SJSA1 (cell line): ENCODE measurements around the gene CHI3L1. TPM values are rescaled to one million over a fixed set of nuclear protein-coding genes. Genes with fewer than 3 reads are reported as not detected.

Experiments used
- DNase-seq, 2 experiments: peaks; one replicate each; pipeline ENCODE4 v3.0.0-alpha.2; 2015 to 2020; ENCODE audit warnings: low spot score in 2 of 2, low read depth in 1 of 2
- H3K27ac ChIP-seq: fragments of 250-450 bp; sonication (Bioruptor Pico); 2 replicates; pipeline ENCODE4 v1.5.1; 2020; ENCODE audit warnings: mild to moderate bottlenecking, moderate library complexity
- H3K27me3 ChIP-seq: fragments of 250-450 bp; sonication (Bioruptor Pico); replicated peaks from 2 replicates; pipeline ENCODE4 v1.5.1; 2020; ENCODE audit warnings: mild to moderate bottlenecking, moderate library complexity
- H3K36me3 ChIP-seq: fragments of 250-450 bp; sonication (Bioruptor Pico); 2 replicates; pipeline ENCODE4 v1.5.1; 2020; ENCODE audit warnings: mild to moderate bottlenecking
- H3K4me1 ChIP-seq: fragments of 250-450 bp; sonication (Bioruptor Pico); replicated peaks from 2 replicates; pipeline ENCODE4 v1.6.1; 2021; ENCODE audit warnings: mild to moderate bottlenecking
- H3K4me3 ChIP-seq: fragments of 250-450 bp; sonication (Bioruptor Pico); 2 replicates; pipeline ENCODE4 v1.5.1; 2020; ENCODE audit warnings: mild to moderate bottlenecking
- H3K9me3 ChIP-seq: fragments of 250-450 bp; sonication (Bioruptor Pico); replicated peaks from 2 replicates; pipeline ENCODE4 v1.5.1; 2020; ENCODE audit warnings: mild to moderate bottlenecking
- total RNA-seq: library from RNA; depleted of rRNA; stranded (reverse); fragments of >200 nt; shearing (Covaris generic); gene quantifications from 2 replicates; pipeline ENCODE4 v1.2.3, GENCODE V29; 2014

The CHI3L1 gene
- total RNA-seq, 1 experiment from 2014 or later: not detected

DNA sequence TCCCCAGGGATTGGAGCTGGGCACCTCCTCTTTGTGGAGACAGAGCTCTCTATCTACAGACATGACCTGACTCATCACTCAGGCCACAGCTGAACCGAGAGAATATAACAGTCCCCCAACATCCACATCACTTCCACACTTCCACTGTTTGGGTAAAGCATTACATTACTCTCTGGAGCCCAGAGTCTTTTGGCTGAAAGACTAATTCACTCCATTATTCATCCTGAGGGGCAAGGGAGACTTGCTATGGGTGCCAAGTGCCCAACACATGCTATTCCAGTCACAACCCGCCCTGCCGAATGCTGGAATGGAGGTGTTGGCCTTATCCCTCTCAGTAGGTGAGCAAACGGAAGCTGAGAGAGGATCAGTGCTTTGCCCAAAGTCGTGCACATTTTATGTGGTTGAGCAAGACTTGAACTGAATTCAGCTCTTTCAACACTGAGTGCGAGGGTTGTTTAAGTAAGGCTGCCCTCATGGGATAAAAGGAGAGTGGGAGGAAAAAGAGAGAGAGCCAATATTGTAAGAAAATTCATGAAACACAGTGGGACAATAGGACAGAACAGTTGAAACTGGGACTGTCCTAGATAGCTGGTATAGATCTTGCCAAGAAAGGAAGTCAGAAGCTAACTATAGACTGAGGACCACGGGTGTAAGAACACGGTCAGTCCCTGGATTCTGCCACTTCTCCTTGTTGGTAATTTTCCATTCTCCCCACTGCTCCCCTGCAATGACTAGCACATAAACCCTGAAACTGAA lies 13.5 kb upstream of the CHI3L1 start:
- no peaks in the 10 kb centered on the region for H3K36me3 ChIP-seq
- H3K9me3 ChIP-seq: no peaks in the 10 kb centered on the region
- peaks cover 22% of the 10 kb centered on the region for H3K27me3 ChIP-seq
- no peak overlapping the region for H3K27ac ChIP-seq
- DNase-seq: no peak
- no peak overlapping the region for H3K4me3 ChIP-seq
- H3K4me1 ChIP-seq: no peaks in the 10 kb centered on the region

DNA sequence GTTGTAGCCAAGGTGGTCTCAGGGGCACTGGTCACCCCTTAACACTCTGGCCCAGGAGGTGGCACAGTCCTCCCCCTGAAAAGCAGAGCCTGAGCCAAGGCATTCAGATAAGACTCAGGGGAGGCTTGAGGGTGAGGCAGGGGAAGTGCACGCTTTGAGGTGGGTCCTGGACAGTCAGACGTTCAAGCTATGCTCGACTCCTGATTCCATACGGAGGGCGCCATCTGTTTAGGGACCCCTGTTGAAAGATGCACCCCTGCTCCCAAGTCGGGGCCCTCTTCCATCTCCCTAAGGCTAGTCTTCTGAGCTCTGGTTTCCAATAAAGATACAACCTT lies 12.9 kb upstream of the CHI3L1 start:
- H3K27me3 ChIP-seq: peaks cover 20% of the 10 kb centered on the region
- H3K9me3 ChIP-seq: no peaks in the 10 kb centered on the region
- H3K4me1 ChIP-seq: no peaks in the 10 kb centered on the region
- no peak overlapping the region for H3K4me3 ChIP-seq
- no peak for DNase-seq
- H3K36me3 ChIP-seq: no peaks in the 10 kb centered on the region
- no peak overlapping the region for H3K27ac ChIP-seq

DNA sequence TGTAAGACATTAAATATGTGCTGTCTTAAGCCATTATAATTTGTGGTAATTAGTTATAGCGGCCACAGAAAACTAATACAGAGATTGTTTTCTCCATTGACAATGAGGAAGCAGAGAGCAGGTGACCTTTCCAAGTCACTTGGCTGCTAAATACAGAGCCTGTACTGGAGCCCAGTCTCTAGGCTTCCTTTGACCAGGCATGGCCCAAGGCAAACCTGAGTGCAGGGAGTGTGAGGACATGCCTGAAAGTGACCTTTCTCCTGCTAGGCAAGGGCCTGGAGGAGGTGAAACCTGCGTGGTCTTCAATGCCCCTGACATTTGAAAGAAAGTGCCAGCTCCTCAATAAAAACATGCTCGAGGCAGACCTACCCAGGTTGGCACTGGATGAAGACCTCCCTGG lies 12.5 kb upstream of the CHI3L1 start:
- peaks cover 19% of the 10 kb centered on the region for H3K27me3 ChIP-seq
- DNase-seq: no peak
- H3K36me3 ChIP-seq: no peaks in the 10 kb centered on the region
- no peaks in the 10 kb centered on the region for H3K9me3 ChIP-seq
- no peaks in the 10 kb centered on the region for H3K4me1 ChIP-seq
- no peak overlapping the region for H3K27ac ChIP-seq
- H3K4me3 ChIP-seq: no peak overlapping the region

GRCh38 chr1:203197625-203198024 lies 11.1 kb upstream of the CHI3L1 start:
- Histone ChIP-seq H3K36me3 (no peaks in the 10 kb centered on the region), H3K27me3 (peaks cover 15% of the 10 kb centered on the region; the same call in 1 of the 2 replicates), H3K9me3 (no peaks in the 10 kb centered on the region), H3K4me3 (no peak overlapping the region), H3K4me1 (no peaks in the 10 kb centered on the region), H3K27ac (no peak overlapping the region)
- DNase-seq: no peak

DNA sequence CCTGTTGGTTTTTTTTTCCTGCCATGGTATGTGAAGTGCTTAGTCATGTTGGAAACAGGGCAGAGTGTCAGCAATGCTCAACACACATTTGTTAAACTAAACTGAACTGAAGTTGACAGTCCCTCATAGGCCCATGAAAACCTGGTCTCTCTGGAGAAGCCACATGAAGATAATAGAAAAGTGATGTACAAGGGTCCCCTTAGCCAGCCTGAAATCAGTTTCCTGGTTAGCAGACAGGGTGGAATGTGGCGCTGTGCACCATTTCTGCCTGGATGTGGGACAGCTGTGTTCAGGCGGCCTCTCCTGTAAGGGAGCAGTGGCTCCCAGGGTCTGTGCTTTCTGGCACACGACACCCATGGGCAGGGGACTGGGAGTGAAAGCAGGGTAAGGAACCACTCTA lies 9.9 kb upstream of the CHI3L1 start:
- Histone ChIP-seq H3K4me3 (no peak overlapping the region), H3K9me3 (no peaks in the 10 kb centered on the region), H3K27me3 (peaks cover 15% of the 10 kb centered on the region; the same call in 1 of the 2 replicates), H3K36me3 (no peaks in the 10 kb centered on the region), H3K27ac (no peak overlapping the region), H3K4me1 (no peaks in the 10 kb centered on the region)
- DNase-seq: no peak

DNA sequence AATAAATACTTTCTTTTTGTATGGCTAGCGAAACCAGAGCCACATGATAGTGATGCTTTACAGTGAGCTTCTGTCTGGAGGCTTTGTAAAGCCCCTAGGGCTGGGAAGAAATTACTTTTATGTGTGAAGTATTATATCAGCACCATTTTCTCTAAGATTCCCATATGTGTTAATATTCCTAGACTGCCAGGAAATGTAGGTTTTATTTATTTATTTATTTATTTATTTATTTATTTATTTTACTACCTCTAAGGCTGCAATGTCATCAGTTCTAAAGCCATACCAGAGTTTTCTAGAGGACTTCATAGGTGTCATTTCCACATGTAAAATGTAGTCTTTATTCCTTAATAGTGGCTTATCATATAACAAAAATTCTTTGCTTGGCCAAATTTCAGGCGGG lies 4.4 kb upstream of the CHI3L1 start:
- Histone ChIP-seq H3K4me1 (no peaks in the 10 kb centered on the region), H3K9me3 (no peaks in the 10 kb centered on the region), H3K36me3 (no peaks in the 10 kb centered on the region), H3K27me3 (peaks cover 7% of the 10 kb centered on the region), H3K4me3 (no peak overlapping the region), H3K27ac (no peak overlapping the region)
- no peak for DNase-seq

- Histone ChIP-seq H3K4me1 (no peaks in the 10 kb centered on the region), H3K9me3 (no peaks in the 10 kb centered on the region), H3K27me3 (peaks cover 7% of the 10 kb centered on the region), H3K36me3 (no peaks in the 10 kb centered on the region), H3K27ac (no peak overlapping the region), H3K4me3 (no peak overlapping the region)
- DNase-seq: no peak
Observed at GRCh38 chr1:203189951-203190352, 3.4 kb upstream of the CHI3L1 start.

- Histone ChIP-seq H3K27ac (no peak overlapping the region), H3K36me3 (no peaks in the 10 kb centered on the region), H3K27me3 (peaks cover 7% of the 10 kb centered on the region), H3K9me3 (no peaks in the 10 kb centered on the region), H3K4me3 (no peak overlapping the region), H3K4me1 (no peaks in the 10 kb centered on the region)
- no peak for DNase-seq
Observed at GRCh38 chr1:203188686-203189232, 2.3 kb upstream of the CHI3L1 start.

DNA sequence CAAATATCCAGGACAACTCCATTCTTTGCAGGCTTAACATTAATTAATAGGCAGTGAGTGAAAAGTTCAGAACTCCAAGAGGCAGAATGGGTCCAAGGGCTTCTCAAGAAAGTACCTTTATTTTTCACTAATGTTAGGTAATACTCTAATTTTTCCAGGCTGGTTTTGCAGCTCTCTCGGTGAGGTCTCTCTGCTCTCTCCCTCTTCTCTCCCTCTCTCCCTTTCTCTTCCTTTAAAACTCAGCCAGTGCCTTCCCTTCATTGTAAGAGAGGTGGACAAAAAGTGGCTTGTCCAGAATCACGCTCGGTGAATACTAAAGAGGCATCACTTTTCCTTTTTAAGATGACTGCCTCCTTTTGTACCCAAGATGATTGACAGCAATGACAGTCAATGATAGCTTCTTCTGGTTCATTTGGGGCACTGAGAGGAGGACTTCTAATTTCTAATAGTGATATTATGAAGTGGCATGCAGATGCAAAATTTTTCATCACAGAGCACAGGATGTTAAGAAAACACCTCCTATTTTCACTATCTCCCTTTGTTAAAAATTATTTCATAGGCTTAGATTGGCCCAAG lies 1.3 kb upstream of the CHI3L1 start:
- Histone ChIP-seq H3K36me3 (no peaks in the 10 kb centered on the region), H3K4me3 (no peak overlapping the region), H3K27ac (no peak overlapping the region), H3K9me3 (no peaks in the 10 kb centered on the region), H3K27me3 (peaks cover 7% of the 10 kb centered on the region), H3K4me1 (no peaks in the 10 kb centered on the region)
- no peak for DNase-seq

GRCh38 chr1:203187304-203187685 lies 791 bp upstream of the CHI3L1 start:
- Histone ChIP-seq H3K4me3 (no peak overlapping the region), H3K9me3 (no peaks in the 10 kb centered on the region), H3K4me1 (no peaks in the 10 kb centered on the region), H3K27ac (no peak overlapping the region), H3K36me3 (no peaks in the 10 kb centered on the region), H3K27me3 (peaks cover 7% of the 10 kb centered on the region)
- no peak for DNase-seq

DNA sequence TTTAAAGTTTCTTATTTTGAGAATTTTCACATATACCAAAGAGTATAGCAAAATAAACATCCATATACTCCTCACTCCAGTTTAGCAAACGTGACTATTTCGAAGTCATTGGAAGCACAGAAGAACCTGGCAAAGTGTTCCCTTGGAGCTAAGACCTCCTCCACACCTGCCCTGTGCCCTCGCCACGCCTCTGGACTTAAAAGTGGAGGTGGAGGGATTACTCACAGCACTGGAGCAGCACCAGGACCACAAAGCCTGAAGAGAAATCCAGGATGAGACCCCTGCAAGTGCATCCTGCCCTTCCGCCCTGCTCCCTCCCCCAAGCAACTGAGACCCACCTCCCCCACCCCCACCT lies 436 bp downstream of the CHI3L1 start:
- H3K4me3 ChIP-seq: no peak overlapping the region

GRCh38 chr1:203185585-203185984 lies 919 bp downstream of the CHI3L1 start:
- Histone ChIP-seq H3K27ac (no peak overlapping the region), H3K4me1 (no peaks in the 10 kb centered on the region), H3K27me3 (peaks cover 7% of the 10 kb centered on the region), H3K9me3 (no peaks in the 10 kb centered on the region), H3K4me3 (no peak overlapping the region), H3K36me3 (no peaks in the 10 kb centered on the region)
- DNase-seq: no peak

More for the DNA sequence above, 436 bp downstream of the CHI3L1 start:
- Histone ChIP-seq H3K27ac (no peak overlapping the region), H3K4me1 (no peaks in the 10 kb centered on the region), H3K9me3 (no peaks in the 10 kb centered on the region), H3K36me3 (no peaks in the 10 kb centered on the region), H3K27me3 (peaks cover 7% of the 10 kb centered on the region)
- no peak for DNase-seq

GRCh38 chr1:203185061-203185461 lies 1.4 kb downstream of the CHI3L1 start:
- Histone ChIP-seq H3K36me3 (no peaks in the 10 kb centered on the region), H3K4me1 (no peaks in the 10 kb centered on the region), H3K27me3 (peaks cover 7% of the 10 kb centered on the region), H3K9me3 (no peaks in the 10 kb centered on the region), H3K27ac (no peak overlapping the region), H3K4me3 (no peak overlapping the region)
- DNase-seq: no peak

- no peaks in the 10 kb centered on the region for H3K4me1 ChIP-seq
- H3K27ac ChIP-seq: no peak overlapping the region
- DNase-seq: no peak
- no peak overlapping the region for H3K4me3 ChIP-seq
- no peaks in the 10 kb centered on the region for H3K36me3 ChIP-seq
- H3K27me3 ChIP-seq: peaks cover 7% of the 10 kb centered on the region
- no peaks in the 10 kb centered on the region for H3K9me3 ChIP-seq
Observed at GRCh38 chr1:203184467-203184866, 2.0 kb downstream of the CHI3L1 start.
